K562 (cell line): ENCODE results near the gene NPNT. TPM values are rescaled to one million over a fixed set of nuclear protein-coding genes. Genes with fewer than 3 reads are reported as not detected.

Source experiments
- ADNP ChIP-seq: fragments of 200-800 bp; sonication (Bioruptor generic); IDR thresholded peaks from 2 replicates; pipeline ENCODE4 v1.6.1; 2016; ENCODE audit warnings: missing genetic modification characterization, missing compliant biosample characterization
- ASH1L ChIP-seq: fragments of 450-650 bp; IDR thresholded peaks from 2 replicates; pipeline ENCODE4 v1.6.1; 2018; ENCODE audit warnings: borderline replicate concordance, mild to moderate bottlenecking, low read depth; ENCODE audit not compliant: partially characterized antibody
- ATF2 ChIP-seq: sonication (generic); formaldehyde crosslinking; IDR thresholded peaks from 2 replicates; pipeline ENCODE4 v1.8.1; 2022; ENCODE audit warnings: missing genetic modification reagents
- BHLHE40 ChIP-seq: IDR thresholded peaks from 2 replicates; pipeline ENCODE4 v1.6.1; 2011; ENCODE audit warnings: low read length, improper control_type of control experiment
- CEBPZ ChIP-seq: fragments of 150-350 bp; IDR thresholded peaks from 2 replicates; pipeline ENCODE4 v1.6.1; 2014; ENCODE audit warnings: low read depth, mild to moderate bottlenecking, low read length, borderline replicate concordance
- FOS ChIP-seq: IDR thresholded peaks from 3 replicates; pipeline ENCODE4 v1.6.1; 2011; ENCODE audit not compliant: insufficient read length; ENCODE audit errors: extremely low read depth
- HBP1 ChIP-seq: fragments of 450-650 bp; formaldehyde crosslinking; IDR thresholded peaks from 2 replicates; pipeline ENCODE4 v1.4.0; 2022; ENCODE audit warnings: missing genetic modification characterization
- HMG20A ChIP-seq: fragments of 450-650 bp; formaldehyde crosslinking; conservative IDR thresholded peaks from 2 replicates; pipeline ENCODE4 v1.4.0; 2020; ENCODE audit warnings: mild to moderate bottlenecking, mixed read lengths
- MTA3 ChIP-seq: fragments of 450-650 bp; formaldehyde crosslinking; IDR thresholded peaks from 2 replicates; pipeline ENCODE4 v1.6.1; 2017; ENCODE audit warnings: mild to moderate bottlenecking, borderline replicate concordance
- MXD1 ChIP-seq: fragments of 250-450 bp; sonication (Bioruptor Pico); IDR thresholded peaks from 2 replicates; pipeline ENCODE4 v1.8.0; 2021; ENCODE audit warnings: borderline replicate concordance, mild to moderate bottlenecking, moderate library complexity; ENCODE audit not compliant: poor library complexity, severe bottlenecking
- SMARCE1 ChIP-seq: fragments of 450-650 bp; IDR thresholded peaks from 2 replicates; pipeline ENCODE4 v1.7.1; 2016; ENCODE audit warnings: mild to moderate bottlenecking
- ZFPM2 ChIP-seq: fragments of 250-450 bp; sonication (Bioruptor Pico); IDR thresholded peaks from 2 replicates; pipeline ENCODE4 v1.5.1; 2022; ENCODE audit warnings: mild to moderate bottlenecking
- ZNF23 ChIP-seq: fragments of 250-450 bp; sonication (Bioruptor Pico); IDR thresholded peaks from 2 replicates; pipeline ENCODE4 v1.4.0; 2020; ENCODE audit warnings: mild to moderate bottlenecking
- ZNF24 ChIP-seq: fragments of 450-650 bp; IDR thresholded peaks from 2 replicates; pipeline ENCODE4 v1.6.1; 2016
- ZNF449 ChIP-seq: fragments of 250-450 bp; sonication (Bioruptor Pico); IDR thresholded peaks from 2 replicates; pipeline ENCODE4 v1.8.0; 2022; ENCODE audit warnings: moderate library complexity, mild to moderate bottlenecking, inconsistent platforms
- polyA plus RNA-seq, 8 experiments: library from polyadenylated mRNA; depleted of rRNA in 4 of 8; stranded (reverse) in 5 of 8; unstranded in 3 of 8; fragments of >200 nt; fragmentation: Nextera tagmentation in 2 of 8; fragmentation: Illumina TruSeq in 1 of 8; extraction: Ambion mirVana in 2 of 8; extraction: Trizol in 1 of 8; gene quantifications; 2 replicates each; pipeline versions ENCODE4 v1.2.1 to v1.2.3, GENCODE V29; 2011 to 2014; ENCODE audit warnings: inconsistent platforms in 1 of 8, missing spikeins in 1 of 8
- total RNA-seq, 7 experiments: library from RNA; depleted of rRNA in 6 of 7; stranded (reverse); fragments of >200 nt in 6 of 7; fragmentation: Illumina TruSeq in 2 of 7; extraction: Trizol in 2 of 7; gene quantifications; 2 replicates each; pipeline versions ENCODE4 v1.2.1 to v1.2.3, GENCODE V29; 2011 to 2021; ENCODE audit warnings: low replicate concordance in 1 of 7

Gene NPNT
- total and polyA plus RNA-seq, 9 of the 15 experiments (the other 6 are each of a cell fraction or from before 2014, with no cell fraction given), result 0.22 TPM; not detected in 8

- no peak for TF ChIP-seq ZNF449 (CRISPR knock-in tag)
- TF ChIP-seq ZNF24, result no peak
- TF ChIP-seq CEBPZ, result no peak
- no peak for TF ChIP-seq ZFPM2
- TF ChIP-seq ASH1L, result no peak
- TF ChIP-seq SMARCE1, result peak; percentile 74; the same call in 1 of the 2 replicates
- no peak for TF ChIP-seq HBP1 (CRISPR knock-in tag)
- no peak for TF ChIP-seq ATF2 (CRISPR knock-in tag)
- peak; percentile 21; the same call in 1 of the 2 replicates for TF ChIP-seq MTA3
- TF ChIP-seq BHLHE40, result no peak
- no peak for TF ChIP-seq HMG20A (CRISPR knock-in tag)
- no peak for TF ChIP-seq FOS
- no peak for TF ChIP-seq ZNF23 (CRISPR knock-in tag)
- TF ChIP-seq MXD1 (CRISPR knock-in tag), result no peak
- TF ChIP-seq ADNP (tag), result no peak
Observed at GRCh38 chr4:105963461-105964400, 68.5 kb downstream of the NPNT start (continued).
